Ovary (tissue), 3 donors: ENCODE results near the gene DDX28.

Experiments used
- EP300 ChIP-seq: sonication (generic); formaldehyde crosslinking; IDR thresholded peaks from one replicate; pipeline ENCODE4 v1.6.1; 2017; ENCODE audit warnings: antibody characterized with exemption
- POLR2A ChIP-seq: fragments of 450-650 bp; IDR thresholded peaks from one replicate; pipeline ENCODE4 v1.6.1; 2017; ENCODE audit warnings: antibody characterized with exemption, mild to moderate bottlenecking, moderate library complexity
- TF ChIP-seq, protein P1 (sequence below), 3 donors: fragments of 450-650 bp in 2 of 3; fragments of 200-600 bp in 1 of 3; IDR thresholded peaks; one replicate each; pipeline versions ENCODE4 v1.5.1 to v1.8.0; 2016 to 2022; ENCODE audit warnings: antibody characterized with exemption in 3 of 3, mild to moderate bottlenecking in 1 of 3
- donor health status: DM: no; HTN: no; CAD: no.

DNA sequence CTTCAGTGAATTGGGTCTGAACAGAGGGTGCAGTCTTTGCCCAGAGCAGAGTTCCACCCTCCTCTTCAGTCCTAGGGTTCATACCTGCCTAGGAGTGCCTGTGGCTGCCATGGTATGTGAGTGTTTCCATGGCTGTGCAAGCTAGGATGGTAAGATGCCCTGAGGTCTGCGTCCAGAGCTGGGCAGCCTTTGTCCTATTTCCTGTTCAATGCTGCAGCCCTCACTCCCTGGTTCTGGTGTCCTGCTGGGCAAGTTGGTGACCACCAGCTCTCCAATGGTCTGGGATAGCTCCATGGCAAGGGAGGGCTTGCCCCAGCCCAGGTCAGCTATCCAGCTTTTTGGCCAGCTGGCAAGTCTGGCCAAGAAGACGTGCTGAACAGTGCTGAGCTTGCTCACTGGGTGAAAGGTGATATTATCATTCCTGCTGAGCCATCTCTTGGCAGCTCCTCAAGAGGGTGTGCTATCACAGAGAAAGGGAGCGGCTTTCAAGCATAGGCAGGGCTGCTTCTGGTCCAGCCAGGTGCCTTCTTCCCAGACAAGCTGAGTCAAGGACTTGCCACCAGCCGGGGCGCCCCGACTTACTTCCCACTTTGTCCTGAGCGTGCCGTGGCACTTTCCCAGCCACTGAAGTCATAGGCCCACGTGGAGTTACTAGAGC is 49.1 kb upstream of the DDX28 start:
- TF ChIP-seq, protein P1, sequence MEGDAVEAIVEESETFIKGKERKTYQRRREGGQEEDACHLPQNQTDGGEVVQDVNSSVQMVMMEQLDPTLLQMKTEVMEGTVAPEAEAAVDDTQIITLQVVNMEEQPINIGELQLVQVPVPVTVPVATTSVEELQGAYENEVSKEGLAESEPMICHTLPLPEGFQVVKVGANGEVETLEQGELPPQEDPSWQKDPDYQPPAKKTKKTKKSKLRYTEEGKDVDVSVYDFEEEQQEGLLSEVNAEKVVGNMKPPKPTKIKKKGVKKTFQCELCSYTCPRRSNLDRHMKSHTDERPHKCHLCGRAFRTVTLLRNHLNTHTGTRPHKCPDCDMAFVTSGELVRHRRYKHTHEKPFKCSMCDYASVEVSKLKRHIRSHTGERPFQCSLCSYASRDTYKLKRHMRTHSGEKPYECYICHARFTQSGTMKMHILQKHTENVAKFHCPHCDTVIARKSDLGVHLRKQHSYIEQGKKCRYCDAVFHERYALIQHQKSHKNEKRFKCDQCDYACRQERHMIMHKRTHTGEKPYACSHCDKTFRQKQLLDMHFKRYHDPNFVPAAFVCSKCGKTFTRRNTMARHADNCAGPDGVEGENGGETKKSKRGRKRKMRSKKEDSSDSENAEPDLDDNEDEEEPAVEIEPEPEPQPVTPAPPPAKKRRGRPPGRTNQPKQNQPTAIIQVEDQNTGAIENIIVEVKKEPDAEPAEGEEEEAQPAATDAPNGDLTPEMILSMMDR (IDR thresholded peaks at IDR 0.05): no peak
- TF ChIP-seq POLR2A (no peak), EP300 (no peak)
